HUES64 (cell line): ENCODE measurements around the gene ABR. TPM values are rescaled to one million over a fixed set of nuclear protein-coding genes. Genes with fewer than 3 reads are reported as not detected.
A peak's percentile ranks its signal among the peaks of the same experiment; 100 is the strongest.

ENCODE experiments used
- H3K27ac ChIP-seq: 2 replicates; pipeline ENCODE4 v1.7.0; 2013; ENCODE audit warnings: low read depth, low read length, inconsistent platforms
- H3K27me3 ChIP-seq: 2 replicates; pipeline ENCODE4 v1.6.1; 2013; ENCODE audit warnings: mild to moderate bottlenecking, low read length; ENCODE audit not compliant: insufficient read depth
- H3K36me3 ChIP-seq: 2 replicates; pipeline ENCODE4 v1.6.1; 2013; ENCODE audit warnings: mild to moderate bottlenecking, low read length; ENCODE audit not compliant: insufficient read depth
- H3K4me1 ChIP-seq: 2 replicates; pipeline ENCODE4 v1.6.1; 2013; ENCODE audit warnings: mild to moderate bottlenecking, low read length, moderate library complexity; ENCODE audit not compliant: insufficient read depth
- H3K4me3 ChIP-seq: 2 replicates; pipeline ENCODE4 v1.5.1; 2013; ENCODE audit warnings: mild to moderate bottlenecking, low read length, moderate library complexity
- H3K9ac ChIP-seq: 2 replicates; pipeline ENCODE4 v1.6.1; 2013; ENCODE audit warnings: mild to moderate bottlenecking, low read depth, low read length
- H3K9me3 ChIP-seq: 2 replicates; pipeline ENCODE4 v1.6.1; 2013; ENCODE audit warnings: low read depth, low read length; ENCODE audit not compliant: insufficient read depth
- WGBS: fragments of 150-250, 120-280 bp; methylation state at CpG from one replicate; pipeline ENCODE4 v1.1.7; 2013; ENCODE audit warnings: missing lambda C conversion rate; 5-methylcytosine and 5-hydroxymethylcytosine counted together
- polyA plus RNA-seq, 2 experiments: library from polyadenylated mRNA; stranded (reverse); fragments of 50-300 nt; gene quantifications; one replicate each; pipeline ENCODE4 v1.2.3, GENCODE V29; 2013

ABR gene
- 21.9 TPM for polyA plus RNA-seq (2013, experiment 1 of 2)
- 25.4 TPM for polyA plus RNA-seq (2013, experiment 2 of 2)

DNA sequence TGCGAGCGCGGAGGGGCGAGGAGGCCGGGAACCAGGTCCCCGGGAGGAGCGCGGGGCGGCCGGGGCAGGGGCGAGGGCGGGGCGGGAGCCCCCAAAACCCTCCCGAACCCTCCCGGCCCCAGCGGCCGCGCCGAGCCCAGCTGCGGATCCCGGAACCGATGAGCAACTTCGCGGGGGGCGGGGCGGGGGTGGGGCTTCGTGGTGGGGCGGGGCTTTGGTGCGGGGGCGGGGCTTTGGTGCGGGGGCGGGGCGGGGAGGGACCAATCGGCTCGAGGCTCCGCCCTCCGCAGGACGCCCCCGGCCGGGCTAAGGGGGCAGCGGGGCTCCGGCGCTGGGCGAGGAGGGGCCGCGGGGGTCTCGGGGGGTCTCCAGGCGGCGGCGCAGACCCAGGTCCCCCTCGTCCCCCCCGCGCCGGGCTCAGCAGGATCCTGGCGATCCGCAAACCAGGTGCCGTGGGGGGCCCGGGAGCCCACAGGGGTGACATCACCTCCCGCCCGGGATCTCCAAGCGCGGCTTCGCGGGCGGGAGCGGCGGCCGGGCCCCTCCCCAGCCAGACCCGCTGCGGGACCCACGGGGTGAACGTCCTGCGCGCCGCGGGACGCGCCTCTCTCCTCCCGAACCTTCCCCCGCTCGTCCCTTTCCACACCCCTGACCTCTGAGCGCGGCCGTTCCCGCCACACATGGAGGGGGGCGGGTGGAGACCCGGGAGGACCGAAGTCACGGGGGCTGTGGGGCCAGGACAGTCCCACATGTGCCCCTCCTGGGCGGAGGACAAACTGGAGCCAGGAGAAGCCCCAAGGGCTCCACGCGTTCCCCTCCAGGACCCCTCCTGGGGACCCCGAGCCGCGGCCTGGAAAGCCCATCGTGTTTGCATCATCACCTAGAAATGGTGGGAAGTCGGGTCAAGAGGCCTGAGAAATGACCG lies at the start of gene ABR:
Gene ABR, minus strand, starts transcription at position 164 of the 925 bp plus-strand sequence. CDS start 254 bp downstream, outside the sequence.
- peak within 1 kb of the TSS; percentile 70 for H3K4me3 ChIP-seq
- H3K36me3 ChIP-seq, result no peaks in the 10 kb centered on the region
- H3K27me3 ChIP-seq, result peaks cover 37% of the 10 kb centered on the region
- 5% methylated on average over 80 of the region's 98 CpGs for WGBS
- peaks cover 10% of the 10 kb centered on the region for H3K4me1 ChIP-seq
- no peaks in the 10 kb centered on the region for H3K9me3 ChIP-seq
- peak within 1 kb of the TSS; percentile 52; the same call in 1 of the 2 replicates for H3K9ac ChIP-seq
- H3K27ac ChIP-seq, result no peak within 1 kb of the TSS

DNA sequence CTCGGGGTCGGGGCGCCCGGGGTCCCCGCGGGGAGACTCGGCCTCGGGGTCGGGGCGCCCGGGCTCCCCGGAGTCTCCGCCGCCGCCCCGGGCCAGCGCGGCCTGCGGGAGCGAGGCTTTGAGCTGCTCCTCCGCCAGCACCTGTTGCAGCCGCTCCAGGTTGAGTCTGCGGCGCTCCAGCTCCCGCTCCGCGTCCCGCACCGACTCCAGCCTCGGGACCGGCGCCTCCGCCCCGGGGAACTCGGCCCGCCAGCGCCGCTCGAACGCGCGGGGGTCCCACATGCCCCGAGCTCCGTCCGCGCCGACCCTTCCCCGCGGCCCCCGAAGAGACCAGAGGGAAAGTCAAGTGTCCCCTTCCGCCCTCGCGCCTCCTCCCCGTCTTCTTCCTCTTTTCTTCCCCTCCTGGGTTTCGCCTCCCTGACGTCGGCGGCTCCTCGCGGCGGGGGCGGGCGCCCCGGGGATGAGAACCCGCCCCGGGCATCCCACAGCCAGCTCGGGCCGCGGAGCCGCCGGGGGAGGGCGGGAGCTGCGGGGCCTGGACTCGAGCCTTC lies 49.6 kb upstream of the ABR start:
- H3K27ac ChIP-seq, result no peak overlapping the region
- H3K4me3 ChIP-seq, result peak overlapping the region; percentile 52
- no peaks in the 10 kb centered on the region for H3K4me1 ChIP-seq
- WGBS, result under 1% methylated on average over 74 of the region's 74 CpGs
- H3K9ac ChIP-seq, result no peak overlapping the region
- peaks cover 76% of the 10 kb centered on the region for H3K27me3 ChIP-seq
- H3K36me3 ChIP-seq, result no peaks in the 10 kb centered on the region
- no peaks in the 10 kb centered on the region for H3K9me3 ChIP-seq

DNA sequence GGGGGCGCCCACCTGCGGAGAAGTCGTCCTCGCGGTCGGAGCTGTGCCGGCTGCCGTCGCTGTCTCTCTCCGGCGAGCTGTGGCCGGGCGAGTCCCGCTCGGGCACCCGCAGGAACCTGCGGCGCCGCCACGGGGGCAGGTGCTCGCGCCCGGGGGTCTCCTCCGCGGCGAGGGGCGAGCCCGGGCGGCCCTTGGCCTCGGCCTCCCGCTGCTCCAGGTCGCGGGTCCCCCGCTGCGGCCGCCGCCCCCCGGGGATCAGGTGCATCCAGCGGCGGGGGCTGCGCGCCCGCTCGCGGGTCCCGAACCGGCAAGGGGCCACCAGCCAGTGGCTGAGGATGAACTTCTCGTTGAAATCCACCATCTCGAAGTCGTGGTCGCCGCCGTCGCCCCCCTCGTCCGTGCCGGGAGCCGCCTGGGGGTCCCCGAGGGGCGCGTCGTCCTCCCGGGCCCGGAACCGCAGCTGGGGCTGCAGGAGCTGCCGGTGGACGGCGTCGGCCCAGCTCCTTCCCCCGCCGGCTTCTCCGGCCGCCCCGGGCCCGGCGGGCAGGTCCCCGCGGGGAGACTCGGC lies 49.1 kb upstream of the ABR start:
- Histone ChIP-seq H3K9ac (no peak overlapping the region), H3K9me3 (no peaks in the 10 kb centered on the region), H3K4me3 (peak overlapping the region; percentile 52), H3K27me3 (peaks cover 76% of the 10 kb centered on the region), H3K27ac (no peak overlapping the region), H3K4me1 (no peaks in the 10 kb centered on the region), H3K36me3 (no peaks in the 10 kb centered on the region)
- WGBS, result 2% methylated on average over 79 of the region's 79 CpGs

DNA sequence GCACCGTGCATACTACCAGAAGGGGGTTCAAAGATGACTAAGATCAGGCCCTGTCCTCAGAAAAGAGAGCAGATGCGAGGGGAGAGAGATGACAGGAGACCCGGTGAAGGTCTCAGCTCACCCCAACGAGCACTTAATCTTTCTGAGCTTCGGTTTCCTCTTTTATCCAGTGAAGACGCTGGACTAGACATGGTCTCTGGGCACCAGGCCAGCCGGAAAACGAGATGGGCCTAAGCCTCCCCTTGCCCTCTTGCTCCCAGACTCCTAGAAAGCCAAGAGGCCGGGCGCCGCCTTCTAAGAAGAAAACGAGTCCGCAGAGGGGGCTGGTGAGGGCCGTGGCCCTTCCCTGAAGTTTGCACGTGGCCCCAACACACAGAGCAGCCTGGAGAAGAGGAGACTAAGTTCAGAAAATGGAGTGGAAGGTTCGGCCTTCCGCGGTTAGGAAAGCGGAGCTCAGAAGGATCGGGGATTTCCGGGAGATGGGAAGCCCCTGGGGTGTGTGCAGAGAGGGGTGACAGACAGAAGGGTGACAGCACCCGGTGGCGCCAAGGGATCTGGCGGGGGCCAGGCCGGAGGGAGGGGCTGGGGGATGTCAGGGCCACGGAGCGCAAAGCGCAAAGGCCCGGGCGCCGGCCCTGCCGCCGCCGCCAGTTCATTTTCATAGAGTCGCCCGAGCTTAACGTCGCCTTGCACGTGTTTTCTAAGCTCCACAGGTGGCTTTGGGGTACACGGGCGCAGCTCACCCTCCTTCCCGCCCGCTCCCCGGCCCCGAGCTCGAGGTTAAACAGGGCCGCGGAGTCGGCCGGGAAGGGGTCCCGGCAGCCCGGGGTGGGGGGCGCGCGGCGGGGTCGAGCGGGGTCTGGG lies 48.4 kb upstream of the ABR start:
- Histone ChIP-seq H3K9me3 (no peaks in the 10 kb centered on the region), H3K36me3 (no peaks in the 10 kb centered on the region), H3K4me1 (no peaks in the 10 kb centered on the region), H3K4me3 (peak overlapping the region; percentile 28), H3K27me3 (peaks cover 79% of the 10 kb centered on the region), H3K9ac (no peak overlapping the region), H3K27ac (no peak overlapping the region)
- WGBS, result 15% methylated on average over 58 of the region's 58 CpGs

DNA sequence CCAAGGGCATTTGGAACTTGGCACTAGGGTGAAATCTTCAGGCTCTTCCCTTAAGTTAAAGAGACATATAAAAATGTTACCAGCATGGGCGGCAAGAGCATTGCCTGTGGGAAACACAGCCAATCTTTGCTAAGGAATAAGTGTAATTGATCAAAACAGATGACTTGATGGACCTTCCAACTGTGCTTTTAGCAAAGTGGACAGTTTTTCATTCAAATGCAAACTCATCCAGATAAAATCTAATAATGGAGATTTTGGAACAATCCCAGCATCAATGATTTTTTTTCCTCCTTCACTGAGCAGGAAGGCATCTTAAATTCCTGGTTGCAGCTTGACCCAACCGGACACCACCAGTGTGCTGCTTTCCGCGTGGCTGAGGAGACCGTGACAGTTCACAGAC lies 47.6 kb upstream of the ABR start:
- no peaks in the 10 kb centered on the region for H3K9me3 ChIP-seq
- no peaks in the 10 kb centered on the region for H3K4me1 ChIP-seq
- no peak overlapping the region for H3K27ac ChIP-seq
- H3K4me3 ChIP-seq, result no peak overlapping the region
- H3K27me3 ChIP-seq, result peaks cover 74% of the 10 kb centered on the region
- no peaks in the 10 kb centered on the region for H3K36me3 ChIP-seq
- WGBS, result 80% methylated on average over 5 of the region's 5 CpGs
- no peak overlapping the region for H3K9ac ChIP-seq

DNA sequence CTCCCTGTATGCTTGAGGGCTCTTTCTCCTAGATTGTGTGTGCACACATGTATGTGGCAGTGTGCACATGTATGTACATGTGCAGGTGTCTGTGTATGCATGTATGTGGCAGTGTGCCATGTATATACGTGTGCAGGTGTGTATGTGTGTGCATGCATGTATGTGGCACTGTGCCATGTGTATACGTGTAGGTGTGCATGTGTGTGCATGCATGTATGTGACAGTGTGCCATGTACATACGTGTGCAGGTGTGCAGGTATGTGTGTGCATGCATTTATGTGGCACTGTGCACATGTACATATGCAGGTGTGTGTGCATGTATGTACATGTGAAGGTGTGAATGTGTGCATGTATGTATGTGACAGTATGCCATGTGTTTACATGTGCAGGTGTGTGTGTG lies 46.5 kb upstream of the ABR start:
- no peaks in the 10 kb centered on the region for H3K4me1 ChIP-seq
- WGBS, result 83% methylated on average over 3 of the region's 3 CpGs
- no peaks in the 10 kb centered on the region for H3K36me3 ChIP-seq
- no peak overlapping the region for H3K27ac ChIP-seq
- H3K27me3 ChIP-seq, result peaks cover 63% of the 10 kb centered on the region
- no peaks in the 10 kb centered on the region for H3K9me3 ChIP-seq
- no peak overlapping the region for H3K9ac ChIP-seq
- no peak overlapping the region for H3K4me3 ChIP-seq

DNA sequence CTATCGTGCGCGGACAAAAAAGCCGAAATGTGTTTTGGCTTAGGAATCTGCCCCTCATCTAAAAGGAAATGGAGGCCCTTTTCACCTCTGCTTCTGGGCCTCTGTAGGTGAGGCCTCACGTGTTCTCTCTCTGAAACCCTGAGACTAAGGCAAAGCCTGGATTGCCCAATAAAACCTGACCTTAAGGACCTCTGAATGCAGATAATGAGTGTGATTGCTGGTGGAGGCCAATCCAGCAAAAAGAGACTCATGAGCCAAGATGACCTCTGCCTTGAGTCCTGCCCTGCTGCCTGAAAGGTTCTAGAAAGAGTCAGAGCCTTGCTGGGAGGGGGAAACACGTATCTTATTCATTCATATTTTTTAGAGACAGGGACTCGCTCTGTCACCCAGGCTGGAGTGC lies 44.5 kb upstream of the ABR start:
- no peaks in the 10 kb centered on the region for H3K9me3 ChIP-seq
- H3K27me3 ChIP-seq, result peaks cover 44% of the 10 kb centered on the region
- H3K36me3 ChIP-seq, result no peaks in the 10 kb centered on the region
- WGBS, result 88% methylated on average over 7 of the region's 7 CpGs
- no peak overlapping the region for H3K27ac ChIP-seq
- H3K4me1 ChIP-seq, result no peaks in the 10 kb centered on the region
- H3K9ac ChIP-seq, result no peak overlapping the region
- no peak overlapping the region for H3K4me3 ChIP-seq

DNA sequence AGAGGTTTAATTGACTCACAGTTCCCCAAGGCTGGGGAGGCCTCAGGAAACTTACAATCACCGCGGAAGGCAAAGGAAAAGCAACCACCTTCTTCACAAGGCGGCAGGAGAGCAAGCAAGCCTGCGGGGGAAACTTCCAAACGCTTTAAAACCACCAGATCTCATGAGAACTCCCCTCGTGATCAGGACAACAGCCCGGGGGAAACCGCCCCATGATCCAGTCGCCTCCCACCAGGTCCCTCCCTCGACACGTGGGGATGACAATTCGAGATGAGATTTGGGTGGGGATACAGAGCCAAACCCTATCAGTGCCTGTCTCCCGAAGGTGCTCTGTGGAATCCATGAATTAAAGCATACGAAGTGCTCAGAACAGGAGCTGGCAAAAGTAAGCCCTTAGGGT lies 43.9 kb upstream of the ABR start:
- Histone ChIP-seq H3K27ac (no peak overlapping the region), H3K9ac (no peak overlapping the region), H3K27me3 (peaks cover 37% of the 10 kb centered on the region), H3K4me3 (no peak overlapping the region), H3K36me3 (no peaks in the 10 kb centered on the region), H3K9me3 (no peaks in the 10 kb centered on the region), H3K4me1 (no peaks in the 10 kb centered on the region)
- 81% methylated on average over 14 of the region's 14 CpGs for WGBS

DNA sequence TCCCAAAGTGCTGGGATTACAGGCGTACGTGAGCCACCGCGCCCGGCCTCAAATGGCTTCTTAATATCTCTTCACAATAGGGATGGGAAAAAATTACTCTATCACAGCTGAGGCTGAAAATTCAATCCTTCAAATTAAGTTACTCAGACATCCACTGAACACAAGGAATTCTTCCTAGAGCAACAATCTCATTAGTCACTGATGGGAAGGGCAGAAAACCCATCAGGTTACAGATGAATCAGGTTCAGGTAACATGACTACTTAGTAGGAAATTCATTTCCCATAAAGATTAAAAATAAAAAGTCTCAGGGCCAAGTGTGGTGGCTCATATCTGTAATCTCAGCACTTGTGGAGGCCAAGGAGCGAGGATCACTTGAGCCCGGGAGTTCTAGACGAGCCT lies 42.5 kb upstream of the ABR start:
- Histone ChIP-seq H3K4me3 (no peak overlapping the region), H3K27me3 (peaks cover 24% of the 10 kb centered on the region), H3K9ac (no peak overlapping the region), H3K27ac (no peak overlapping the region), H3K4me1 (no peaks in the 10 kb centered on the region), H3K9me3 (no peaks in the 10 kb centered on the region), H3K36me3 (no peaks in the 10 kb centered on the region)
- WGBS, result 96% methylated on average over 8 of the region's 8 CpGs

DNA sequence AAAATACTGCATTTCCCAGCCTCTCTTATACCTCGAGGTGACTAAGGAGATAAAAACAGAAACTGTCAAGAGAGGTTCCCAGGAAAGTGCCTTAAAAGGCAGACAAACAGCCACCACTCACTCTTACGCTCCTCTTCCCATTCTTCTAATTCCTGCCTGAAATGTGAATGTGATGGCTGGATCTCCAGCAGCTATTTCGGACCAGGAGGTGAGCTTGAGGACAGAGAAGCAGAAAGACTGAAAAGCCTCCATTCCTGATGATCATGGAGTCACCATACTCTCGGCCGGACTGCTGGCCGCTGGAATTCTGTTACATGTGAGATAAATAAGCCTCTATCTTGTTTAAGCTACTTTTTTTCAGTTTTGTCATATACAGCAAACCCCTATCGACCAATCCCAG lies 41.4 kb upstream of the ABR start:
- peaks cover 6% of the 10 kb centered on the region; the same call in 1 of the 2 replicates for H3K4me1 ChIP-seq
- no peaks in the 10 kb centered on the region for H3K36me3 ChIP-seq
- no peak overlapping the region for H3K27ac ChIP-seq
- no peaks in the 10 kb centered on the region for H3K9me3 ChIP-seq
- 87% methylated on average over 7 of the region's 7 CpGs for WGBS
- peaks cover 13% of the 10 kb centered on the region for H3K27me3 ChIP-seq
- H3K9ac ChIP-seq, result no peak overlapping the region
- no peak overlapping the region for H3K4me3 ChIP-seq
